ENCODE data around the gene CADPS2. TPM values are rescaled to one million over a fixed set of nuclear protein-coding genes. Genes with fewer than 3 reads are reported as not detected.

The CADPS2 gene
- polyA plus RNA-seq, 3 donors: not detected

DNA sequence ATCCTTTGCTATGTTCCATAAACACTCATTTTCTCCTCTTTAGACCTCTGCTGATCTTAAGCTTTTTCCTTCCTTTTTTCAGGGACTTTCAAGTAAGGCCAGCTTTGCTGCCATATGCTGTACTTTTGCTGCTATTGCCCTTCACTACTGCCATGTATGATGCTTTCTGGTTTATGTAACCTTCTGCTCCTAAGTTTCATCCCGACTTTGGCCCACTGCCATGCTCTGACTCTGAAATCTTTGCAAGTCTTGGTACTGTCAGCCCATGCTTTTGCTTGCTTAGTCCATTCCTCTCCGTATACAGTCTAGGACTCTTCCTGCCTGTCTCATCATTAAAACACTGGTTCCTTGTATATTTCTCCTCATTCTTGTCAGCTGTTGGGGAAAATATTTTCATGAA lies 339.8 kb downstream of the CADPS2 start:
- Histone ChIP-seq H3K36me3 (replicated peaks in 1 of 2; ENCODE audit: control insufficient read depth in 1 of 2, insufficient read depth in 2 of 2, low read length in 2 of 2) (no peaks in the 10 kb centered on the region), H3K4me2 (replicated peaks; ENCODE audit: extremely low read depth, low read length, poor library complexity, severe bottlenecking) (no peak overlapping the region), H3K4me3 (replicated peaks in 1 of 3; ENCODE audit: low read depth in 2 of 3, low read length in 3 of 3) (no peak overlapping the region), H2AFZ (ENCODE audit: insufficient read depth, low read depth, low read length, poor library complexity, severe bottlenecking) (no peak overlapping the region), H3K9ac (ENCODE audit: insufficient read depth, low read length, poor library complexity, severe bottlenecking) (no peak overlapping the region), H4K20me1 (ENCODE audit: insufficient read depth, low read length) (no peaks in the 10 kb centered on the region), H3K4me1 (ENCODE audit: control insufficient read depth in 1 of 2, insufficient read depth in 2 of 2, low read length in 2 of 2) (peaks cover 0 to 5% of the 10 kb centered on the region in 2 donors), H3K79me2 (ENCODE audit: insufficient read depth, low read length) (no peaks in the 10 kb centered on the region), H3K9me3 (replicated peaks in 1 of 2; ENCODE audit: control insufficient read depth in 1 of 2, insufficient read depth in 1 of 2, low read length in 2 of 2) (no peaks in the 10 kb centered on the region), H3K27me3 (ENCODE audit: control insufficient read depth in 2 of 2, insufficient read depth in 2 of 2, low read length in 2 of 2) (no peaks in the 10 kb centered on the region), H3K27ac (ENCODE audit: low read depth in 1 of 2, low read length in 2 of 2) (no peak overlapping the region)
- 45% methylated on average over 1 of the region's 2 CpGs for WGBS (ENCODE audit: insufficient coverage)
- Mint-ChIP-seq H3K27me3 (ENCODE audit: low read depth in 3 of 3) (no peaks in the 10 kb centered on the region), H3K36me3 (no peaks in the 10 kb centered on the region), H3K27ac (no peak overlapping the region), H3K4me3 (no peak overlapping the region), H3K9me3 (no peaks in the 10 kb centered on the region), H3K4me1 (peaks cover 5% of the 10 kb centered on the region)
- no peak for TF ChIP-seq CTCF (IDR thresholded peaks at IDR 0.05)
- no peak for DNase-seq
- intact Hi-C loops (cut with micrococcal nuclease): no loop called here

DNA sequence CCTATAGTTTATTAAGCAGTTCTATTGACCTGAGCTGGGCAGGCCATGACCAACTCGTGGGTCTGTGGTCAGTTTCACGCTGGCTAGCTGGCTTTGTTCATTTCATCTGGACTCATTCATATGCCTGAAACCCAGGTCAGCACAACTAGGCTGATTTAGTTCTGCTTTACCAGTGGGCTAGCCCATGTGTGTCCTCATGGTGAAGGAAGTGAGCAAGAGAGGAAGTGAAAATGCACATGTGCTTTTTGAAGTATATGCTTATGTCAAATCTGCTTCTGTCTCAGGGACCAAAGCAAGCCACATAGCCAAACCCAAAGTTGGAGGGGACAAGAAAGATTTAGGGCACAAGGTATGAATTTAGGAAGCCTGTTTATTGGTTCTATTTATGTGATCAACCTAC lies 341.8 kb downstream of the CADPS2 start:
- WGBS (ENCODE audit: insufficient coverage): 39% methylated on average over 2 of the region's 2 CpGs

More for the DNA sequence above, 341.8 kb downstream of the CADPS2 start:
- Histone ChIP-seq H2AFZ (ENCODE audit: insufficient read depth, low read depth, low read length, poor library complexity, severe bottlenecking) (no peak overlapping the region), H4K20me1 (ENCODE audit: insufficient read depth, low read length) (no peaks in the 10 kb centered on the region), H3K9ac (ENCODE audit: insufficient read depth, low read length, poor library complexity, severe bottlenecking) (no peak overlapping the region), H3K4me2 (replicated peaks; ENCODE audit: extremely low read depth, low read length, poor library complexity, severe bottlenecking) (no peak overlapping the region), H3K27me3 (ENCODE audit: control insufficient read depth in 2 of 2, insufficient read depth in 2 of 2, low read length in 2 of 2) (no peaks in the 10 kb centered on the region), H3K36me3 (replicated peaks in 1 of 2; ENCODE audit: control insufficient read depth in 1 of 2, insufficient read depth in 2 of 2, low read length in 2 of 2) (no peaks in the 10 kb centered on the region), H3K4me1 (ENCODE audit: control insufficient read depth in 1 of 2, insufficient read depth in 2 of 2, low read length in 2 of 2) (peaks cover 0 to 5% of the 10 kb centered on the region in 2 donors), H3K4me3 (replicated peaks in 1 of 3; ENCODE audit: low read depth in 2 of 3, low read length in 3 of 3) (no peak overlapping the region), H3K9me3 (replicated peaks in 1 of 2; ENCODE audit: control insufficient read depth in 1 of 2, insufficient read depth in 1 of 2, low read length in 2 of 2) (no peaks in the 10 kb centered on the region), H3K79me2 (ENCODE audit: insufficient read depth, low read length) (no peaks in the 10 kb centered on the region), H3K27ac (ENCODE audit: low read depth in 1 of 2, low read length in 2 of 2) (no peak overlapping the region)
- Mint-ChIP-seq H3K27ac (no peak overlapping the region), H3K27me3 (ENCODE audit: low read depth in 3 of 3) (peaks cover 0 to 5% (median 0%) of the 10 kb centered on the region in 3 donors), H3K9me3 (no peaks in the 10 kb centered on the region), H3K4me1 (peaks cover 5% of the 10 kb centered on the region), H3K36me3 (no peaks in the 10 kb centered on the region), H3K4me3 (no peak overlapping the region)
- TF ChIP-seq CTCF (IDR thresholded peaks at IDR 0.05): no peak
- DNase-seq: peak; percentile 1 to 17 (median 4)
- intact Hi-C loops (cut with micrococcal nuclease): no loop called here

Measured in CD14-positive monocyte (primary cell).